GM10847 (cell line): ENCODE measurements around the gene KIF21B.
A peak's percentile ranks its signal among the peaks of the same experiment; 100 is the strongest.

Source experiments
- POLR2A ChIP-seq: IDR thresholded peaks from 2 replicates; pipeline ENCODE4 v1.6.1; 2011; ENCODE audit not compliant: insufficient read length; ENCODE audit errors: extremely low read depth

KIF21B gene, protein sequence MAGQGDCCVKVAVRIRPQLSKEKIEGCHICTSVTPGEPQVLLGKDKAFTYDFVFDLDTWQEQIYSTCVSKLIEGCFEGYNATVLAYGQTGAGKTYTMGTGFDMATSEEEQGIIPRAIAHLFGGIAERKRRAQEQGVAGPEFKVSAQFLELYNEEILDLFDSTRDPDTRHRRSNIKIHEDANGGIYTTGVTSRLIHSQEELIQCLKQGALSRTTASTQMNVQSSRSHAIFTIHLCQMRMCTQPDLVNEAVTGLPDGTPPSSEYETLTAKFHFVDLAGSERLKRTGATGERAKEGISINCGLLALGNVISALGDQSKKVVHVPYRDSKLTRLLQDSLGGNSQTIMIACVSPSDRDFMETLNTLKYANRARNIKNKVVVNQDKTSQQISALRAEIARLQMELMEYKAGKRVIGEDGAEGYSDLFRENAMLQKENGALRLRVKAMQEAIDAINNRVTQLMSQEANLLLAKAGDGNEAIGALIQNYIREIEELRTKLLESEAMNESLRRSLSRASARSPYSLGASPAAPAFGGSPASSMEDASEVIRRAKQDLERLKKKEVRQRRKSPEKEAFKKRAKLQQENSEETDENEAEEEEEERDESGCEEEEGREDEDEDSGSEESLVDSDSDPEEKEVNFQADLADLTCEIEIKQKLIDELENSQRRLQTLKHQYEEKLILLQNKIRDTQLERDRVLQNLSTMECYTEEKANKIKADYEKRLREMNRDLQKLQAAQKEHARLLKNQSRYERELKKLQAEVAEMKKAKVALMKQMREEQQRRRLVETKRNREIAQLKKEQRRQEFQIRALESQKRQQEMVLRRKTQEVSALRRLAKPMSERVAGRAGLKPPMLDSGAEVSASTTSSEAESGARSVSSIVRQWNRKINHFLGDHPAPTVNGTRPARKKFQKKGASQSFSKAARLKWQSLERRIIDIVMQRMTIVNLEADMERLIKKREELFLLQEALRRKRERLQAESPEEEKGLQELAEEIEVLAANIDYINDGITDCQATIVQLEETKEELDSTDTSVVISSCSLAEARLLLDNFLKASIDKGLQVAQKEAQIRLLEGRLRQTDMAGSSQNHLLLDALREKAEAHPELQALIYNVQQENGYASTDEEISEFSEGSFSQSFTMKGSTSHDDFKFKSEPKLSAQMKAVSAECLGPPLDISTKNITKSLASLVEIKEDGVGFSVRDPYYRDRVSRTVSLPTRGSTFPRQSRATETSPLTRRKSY (N-terminal part only)

DNA sequence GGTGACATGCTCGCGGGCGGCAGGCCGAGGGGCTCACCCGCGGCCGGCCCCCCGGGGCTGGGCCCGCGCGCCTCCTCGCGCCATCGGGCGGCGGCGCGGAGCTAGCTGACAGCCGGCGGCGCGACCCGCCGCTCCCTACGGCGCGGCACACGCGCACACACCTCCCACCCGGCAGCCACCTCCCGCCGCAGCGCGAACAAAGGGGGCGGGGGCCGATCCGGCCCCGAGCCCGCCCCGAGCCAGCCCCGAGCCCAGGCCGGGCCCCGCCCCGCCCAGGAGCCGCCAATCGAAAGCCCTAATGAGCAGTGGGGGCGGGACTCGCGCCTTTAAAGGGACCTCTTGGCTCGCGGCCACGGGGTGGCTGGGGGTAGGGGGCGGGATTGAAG, at the start of gene KIF21B:
KIF21B (minus strand) TSS at position 198 of the 386 bp plus-strand sequence. CDS start 331 bp downstream, outside the sequence.
- peak; percentile 35 for TF ChIP-seq POLR2A

DNA sequence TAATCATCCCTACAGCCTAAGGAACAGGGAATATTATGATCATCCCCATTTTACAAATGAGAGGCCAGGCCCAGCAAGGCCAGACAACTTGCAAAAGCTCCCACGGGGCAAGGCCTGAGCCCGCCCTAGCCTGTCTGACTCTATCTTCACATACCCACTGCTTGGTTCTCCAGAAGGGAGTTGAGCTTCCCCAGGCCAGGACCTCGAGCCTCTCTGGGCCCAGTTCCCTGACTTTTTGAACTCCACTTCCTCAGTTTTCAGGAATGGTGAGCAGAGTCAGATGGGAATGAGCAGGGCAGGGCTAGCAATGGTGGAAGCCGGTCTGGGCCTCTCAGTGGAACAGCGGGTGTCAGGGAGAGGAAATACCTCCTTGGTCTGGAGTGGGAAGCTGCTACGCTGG, 49.4 kb upstream of the KIF21B start:
- TF ChIP-seq POLR2A = no peak

DNA sequence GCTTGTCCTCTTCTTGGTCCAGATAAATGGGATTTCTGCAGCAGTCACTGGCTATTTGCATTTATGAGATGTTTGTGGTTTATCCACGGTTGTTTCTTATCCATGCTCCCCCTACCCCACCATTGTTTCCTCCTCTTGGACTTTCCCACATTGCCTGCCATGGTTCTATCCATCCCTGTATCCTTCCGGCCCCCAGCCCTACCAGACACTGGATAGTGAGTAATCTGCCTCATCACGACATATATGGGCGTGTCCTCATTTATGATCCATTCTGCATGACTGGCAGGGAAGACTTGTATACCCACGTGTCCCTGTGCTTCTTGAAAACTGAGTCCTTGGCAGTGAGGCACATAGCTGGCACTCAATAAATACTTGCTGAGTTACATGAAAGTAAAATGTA, 48.6 kb upstream of the KIF21B start:
- TF ChIP-seq POLR2A = no peak

DNA sequence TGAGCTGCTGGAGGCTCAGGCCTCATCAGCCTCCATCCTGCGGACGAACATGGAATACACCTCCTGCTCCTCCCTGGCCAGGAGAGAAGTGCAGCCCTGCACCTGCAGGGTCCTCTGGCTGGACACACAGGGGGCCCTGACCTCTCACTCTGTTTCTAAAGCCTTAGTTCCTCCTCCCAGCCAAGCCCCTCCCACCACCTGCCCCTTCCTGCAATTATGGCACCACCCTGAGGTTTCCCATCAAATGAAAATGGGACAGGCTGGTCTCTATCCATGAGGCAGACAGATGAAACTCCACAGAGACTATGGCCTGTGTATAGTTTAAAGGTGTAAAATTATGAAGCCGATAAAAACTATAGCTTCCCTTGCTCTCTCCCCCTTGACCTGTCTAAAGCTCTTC, 46.1 kb upstream of the KIF21B start:
- no peak for TF ChIP-seq POLR2A

DNA sequence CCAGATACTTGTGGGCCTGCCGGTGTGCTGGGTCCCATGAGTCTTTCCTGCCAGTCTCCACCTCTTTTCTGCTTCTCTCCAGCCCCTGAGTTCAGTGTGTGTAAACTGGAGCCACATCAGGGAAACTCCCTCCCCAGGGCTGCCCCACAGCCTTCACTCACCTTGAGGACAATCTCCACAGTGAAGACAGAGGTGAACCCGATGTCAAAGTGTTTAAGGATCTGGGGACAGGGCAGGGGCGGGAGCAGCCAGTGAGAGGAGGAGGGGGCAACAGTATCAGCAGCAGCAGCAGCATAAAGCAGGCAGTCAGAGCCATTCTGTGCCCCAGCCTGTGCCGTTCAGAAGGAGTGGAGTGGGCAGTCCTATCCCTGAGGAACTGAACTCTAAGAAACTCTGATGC, 45.5 kb upstream of the KIF21B start:
- TF ChIP-seq POLR2A = no peak

DNA sequence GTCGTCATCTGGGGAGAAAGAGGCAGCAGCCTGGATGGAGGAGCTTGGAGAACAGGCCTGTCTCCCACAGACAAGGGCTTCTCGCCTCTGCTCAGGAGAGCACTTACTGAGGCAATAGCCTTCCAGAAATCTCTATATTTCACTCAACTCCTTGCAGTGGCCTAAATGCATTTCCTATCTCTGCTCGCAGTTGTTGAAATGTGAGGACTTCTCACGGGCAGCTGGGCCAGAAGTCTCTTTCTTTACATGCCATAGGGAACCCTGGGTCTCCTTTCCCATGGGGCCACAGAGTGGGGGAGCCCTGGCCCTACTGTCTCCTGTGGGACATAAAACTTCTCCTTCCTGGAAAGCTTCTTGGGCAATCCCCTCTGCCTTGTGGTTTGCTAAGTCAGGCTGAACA, 43.5 kb upstream of the KIF21B start:
- no peak for TF ChIP-seq POLR2A

DNA sequence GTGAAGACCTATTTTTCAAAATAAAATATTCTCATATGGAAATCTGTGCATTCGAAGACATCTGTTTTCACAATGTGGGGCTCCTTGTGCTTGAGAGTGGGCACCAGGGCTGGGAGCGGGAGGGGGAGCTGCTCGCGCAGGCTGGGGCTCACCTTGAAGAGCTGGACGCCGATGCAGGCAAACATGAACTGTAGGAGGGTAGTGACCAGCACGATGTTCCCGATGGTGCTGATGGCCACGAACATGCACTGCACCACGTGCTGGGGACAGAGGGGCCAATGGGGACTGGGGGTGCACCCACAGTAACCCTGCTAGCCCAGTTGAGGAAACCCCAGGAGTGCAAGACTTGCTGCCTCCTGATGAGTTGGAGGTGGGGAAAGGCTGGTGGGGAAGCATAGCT, 42.2 kb upstream of the KIF21B start:
- TF ChIP-seq POLR2A = no peak

DNA sequence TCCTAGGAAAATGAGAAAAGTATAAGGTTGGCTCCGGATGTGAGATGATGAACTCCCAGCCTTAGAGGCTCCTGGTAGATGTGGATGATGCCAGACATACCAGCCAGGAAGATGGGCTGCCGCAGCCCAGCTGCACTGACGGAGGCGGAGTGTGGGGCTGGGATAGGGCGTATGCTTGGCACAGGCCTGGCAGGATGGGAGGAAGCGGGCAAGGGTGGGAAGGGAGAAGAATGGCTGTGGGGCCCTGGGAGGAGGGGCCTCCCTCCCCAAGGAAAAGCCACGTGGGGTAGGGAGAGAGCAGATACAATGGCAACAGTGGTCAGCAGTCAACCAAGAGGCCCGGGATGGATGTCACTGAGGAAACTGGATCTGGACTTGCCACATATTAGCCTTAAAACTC, 41.3 kb upstream of the KIF21B start:
- TF ChIP-seq POLR2A = no peak

DNA sequence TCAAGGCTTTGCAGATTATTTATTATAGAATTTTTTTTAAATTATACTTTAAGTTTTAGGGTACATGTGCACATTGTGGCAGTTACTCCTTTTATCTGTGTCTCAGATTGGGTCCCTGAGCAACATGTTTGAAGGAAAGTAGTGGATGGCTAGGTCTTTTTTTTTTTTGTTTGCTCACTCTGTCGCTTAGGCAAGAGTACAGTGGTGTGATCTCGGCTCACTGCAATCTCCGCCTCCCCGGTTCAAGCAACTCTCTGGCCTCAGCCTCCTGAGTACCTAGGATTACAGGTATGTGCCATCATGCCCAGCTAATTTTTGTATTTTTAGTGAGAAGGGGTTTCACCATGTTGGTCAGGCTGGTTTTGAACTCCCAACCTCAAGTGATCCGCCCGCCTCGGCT, 39.6 kb upstream of the KIF21B start:
- TF ChIP-seq POLR2A = no peak

DNA sequence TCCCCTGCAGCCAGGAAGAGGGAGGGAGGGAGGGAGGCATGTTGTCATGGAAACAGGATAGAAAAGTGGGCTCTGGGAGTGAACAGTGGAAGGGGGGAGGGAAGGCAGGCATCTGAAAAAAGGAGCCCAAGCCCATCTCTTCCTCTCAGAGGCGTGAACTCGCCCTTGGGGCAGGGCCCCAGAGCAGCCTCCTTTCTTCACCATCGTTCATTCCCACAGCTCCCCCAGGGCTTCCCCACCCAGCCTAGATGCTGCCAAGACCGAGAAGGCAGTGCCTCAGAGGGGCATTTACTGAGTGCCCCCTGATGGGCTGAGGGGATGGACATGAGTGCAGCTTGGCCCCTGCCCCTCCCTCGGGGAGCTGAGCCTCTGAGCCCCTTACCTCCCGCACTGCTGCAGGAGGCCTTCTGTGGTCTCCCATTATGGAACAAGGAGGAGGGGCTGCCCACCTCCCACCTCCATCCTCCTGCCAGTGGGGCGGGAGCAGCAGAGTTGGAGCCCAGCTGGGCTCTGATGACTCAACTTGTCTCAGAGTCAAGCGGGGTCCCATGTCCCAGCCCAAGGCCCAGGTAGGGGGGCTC, 39.1 kb upstream of the KIF21B start:
- no peak for TF ChIP-seq POLR2A

DNA sequence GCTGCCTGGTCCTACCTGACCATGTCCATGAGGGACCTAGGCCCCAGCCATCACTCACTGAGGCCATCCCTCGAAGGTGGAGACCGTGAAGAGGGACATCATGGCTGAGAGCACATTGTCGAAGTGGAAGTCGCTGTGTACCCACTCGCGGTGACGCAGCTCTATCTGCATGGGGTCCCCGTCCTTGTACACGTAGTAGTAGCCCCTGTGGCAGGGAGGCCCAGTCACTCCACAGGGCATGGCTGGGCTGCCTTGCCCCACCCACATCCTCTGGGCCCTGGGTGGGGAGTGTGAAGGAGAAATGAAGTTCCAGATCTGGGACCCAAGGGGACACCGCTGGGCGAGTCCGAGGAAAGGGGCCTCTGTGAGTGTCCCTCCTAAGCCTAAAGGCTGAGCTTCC, 38.4 kb upstream of the KIF21B start:
- no peak for TF ChIP-seq POLR2A

DNA sequence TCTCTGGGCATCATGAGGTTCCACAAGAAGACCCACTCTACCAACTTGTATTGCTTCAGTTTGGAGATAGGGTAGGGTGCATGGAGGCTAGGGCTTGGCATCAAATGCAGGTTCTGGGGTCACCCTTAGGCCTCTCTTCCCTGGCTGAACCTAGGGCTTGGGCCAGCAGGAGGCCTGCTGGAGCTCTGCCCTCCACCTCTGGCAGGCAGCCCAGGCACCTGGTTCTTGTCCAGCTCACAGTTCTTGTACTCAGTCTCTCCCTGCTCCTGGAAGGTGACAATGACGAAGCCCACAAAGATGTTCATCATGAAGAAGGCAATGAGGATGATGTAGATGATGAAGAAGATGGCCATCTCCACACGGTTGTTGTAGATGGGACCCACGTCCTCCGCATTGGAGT, 37.5 kb upstream of the KIF21B start:
- TF ChIP-seq POLR2A = no peak

DNA sequence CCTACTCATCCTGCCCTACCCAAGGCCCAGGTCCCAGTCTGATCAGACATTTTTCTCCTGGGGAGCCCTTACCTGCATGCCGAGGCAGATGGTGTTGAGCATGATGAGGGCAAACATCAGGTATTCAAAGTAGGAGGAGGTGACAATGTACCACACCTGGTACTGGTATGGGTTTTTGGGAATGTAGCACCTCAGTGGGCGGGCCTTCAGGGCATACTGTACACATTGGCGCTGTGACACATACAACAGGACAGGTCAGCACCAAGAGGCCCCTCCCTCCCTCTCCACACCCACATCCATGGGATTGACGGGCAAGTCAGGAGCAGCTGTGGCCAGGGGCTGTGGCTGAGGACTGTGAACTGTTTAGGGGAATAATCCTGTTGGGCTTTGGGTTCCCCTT, 37.1 kb upstream of the KIF21B start:
- TF ChIP-seq POLR2A = no peak

DNA sequence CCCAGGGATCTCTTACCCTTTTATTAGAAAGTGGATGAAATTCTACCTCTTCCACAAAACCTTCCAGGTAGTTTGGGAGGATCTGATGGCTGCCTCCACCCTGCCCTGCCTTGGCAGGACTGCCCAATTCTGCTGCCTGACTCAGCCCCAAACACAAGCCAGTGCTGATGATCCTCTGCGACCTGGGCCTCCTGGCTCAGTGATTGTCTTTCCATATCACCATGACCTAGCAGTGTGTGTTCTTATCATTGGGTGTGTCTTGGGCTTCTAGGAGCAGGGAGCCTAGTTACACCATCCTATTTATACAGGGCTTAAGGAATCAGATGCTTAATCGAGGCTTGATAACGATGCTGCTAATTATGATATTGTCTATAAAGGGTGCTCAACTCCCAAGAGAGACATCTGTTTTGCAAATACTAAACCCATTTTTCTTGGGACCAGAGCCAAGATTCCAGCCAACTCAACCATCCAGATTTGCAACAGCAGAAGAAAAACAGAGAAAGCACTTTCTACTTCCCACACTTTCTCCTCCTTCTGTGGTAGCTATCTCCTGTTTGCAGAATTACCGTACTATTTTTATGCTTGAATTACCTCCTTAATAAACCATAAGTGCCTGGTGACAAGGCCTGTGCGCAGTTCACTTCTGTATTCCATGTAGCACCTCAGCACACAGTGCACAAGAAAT, 36.5 kb upstream of the KIF21B start:
- TF ChIP-seq POLR2A = no peak

DNA sequence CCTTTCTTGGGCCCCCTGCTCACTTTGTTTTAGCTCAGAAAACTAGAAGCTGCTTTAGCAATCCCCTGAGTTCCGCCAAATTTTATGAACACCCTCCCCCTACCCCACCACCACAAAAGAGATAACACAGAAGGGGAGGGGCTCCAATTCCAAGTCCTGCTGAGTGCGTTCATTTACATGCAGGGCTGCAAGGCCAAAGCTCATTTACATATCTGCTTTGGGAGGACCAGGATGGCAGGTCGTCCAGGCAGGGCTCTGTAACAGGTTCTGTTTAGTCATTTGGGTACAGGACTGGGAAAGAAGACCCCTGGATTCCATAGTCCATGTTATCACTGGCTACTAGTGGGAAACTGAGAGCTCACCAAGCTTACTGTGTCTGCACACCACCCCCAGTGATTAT, 35.9 kb upstream of the KIF21B start:
- no peak for TF ChIP-seq POLR2A
